KBM-7 (cell line): ENCODE results near the gene AAMP.

Experiments used
- DNase-seq: peaks from one replicate; pipeline ENCODE4 v3.0.0-alpha.2; 2015
- in situ Hi-C: fragments of 300-500 bp; cut with MboI; formaldehyde crosslinking; loops from 2 replicates; pipeline ENCODE4 v1.14.3; 2020; ENCODE audit warnings: low sequenced_read_pairs, low pct_unique_long_range_greater_than_20kb, mixed read lengths

AAMP gene

DNA sequence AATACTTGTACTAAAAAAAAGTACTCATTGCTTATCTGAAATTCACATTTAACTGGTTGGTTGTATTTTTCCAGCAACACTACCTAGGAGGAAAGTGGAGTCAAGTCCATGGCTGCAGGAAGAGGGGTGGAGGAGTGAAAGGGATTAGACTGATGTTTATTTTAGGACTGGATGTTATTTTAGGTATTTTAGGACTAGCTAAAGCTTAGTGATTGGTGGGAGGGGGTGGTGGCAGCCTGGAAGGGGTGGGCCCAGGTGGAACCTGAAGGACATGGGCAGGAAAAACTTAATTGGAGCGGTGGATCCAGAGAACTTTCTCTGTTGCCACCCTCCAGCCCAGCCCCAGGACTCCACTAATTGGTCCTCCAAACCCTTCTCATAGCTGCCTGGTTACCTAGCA, 26.3 kb upstream of the AAMP start:
- in situ Hi-C loops, result loop anchor here (10.0 kb wide), 1 partner anchor 99 kb away; the partner anchor contains the start of gene CTDSP1
- no peak for DNase-seq

DNA sequence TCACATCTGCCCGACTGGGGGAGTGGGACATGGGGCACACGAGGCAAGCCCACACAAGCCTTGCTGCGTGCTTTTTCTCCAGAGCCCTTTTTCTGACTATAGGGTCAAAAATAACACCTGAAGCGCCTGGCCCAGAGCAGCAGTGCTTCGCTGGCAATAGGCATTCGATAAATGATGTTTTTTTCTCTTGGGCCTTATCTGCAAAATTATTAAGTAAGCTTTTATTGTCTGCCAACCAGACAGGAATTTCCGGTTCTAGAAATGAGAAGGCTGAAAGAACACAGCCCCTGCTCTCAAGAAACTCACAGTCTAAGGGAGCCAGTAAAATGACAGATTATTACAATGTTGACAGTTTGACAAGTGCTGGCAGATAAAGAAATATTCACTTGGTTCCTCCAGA, 25.1 kb upstream of the AAMP start:
- in situ Hi-C loops, result loop anchor here (10.0 kb wide), 1 partner anchor 100 kb away; the partner anchor contains the start of gene CTDSP1
- no peak for DNase-seq

DNA sequence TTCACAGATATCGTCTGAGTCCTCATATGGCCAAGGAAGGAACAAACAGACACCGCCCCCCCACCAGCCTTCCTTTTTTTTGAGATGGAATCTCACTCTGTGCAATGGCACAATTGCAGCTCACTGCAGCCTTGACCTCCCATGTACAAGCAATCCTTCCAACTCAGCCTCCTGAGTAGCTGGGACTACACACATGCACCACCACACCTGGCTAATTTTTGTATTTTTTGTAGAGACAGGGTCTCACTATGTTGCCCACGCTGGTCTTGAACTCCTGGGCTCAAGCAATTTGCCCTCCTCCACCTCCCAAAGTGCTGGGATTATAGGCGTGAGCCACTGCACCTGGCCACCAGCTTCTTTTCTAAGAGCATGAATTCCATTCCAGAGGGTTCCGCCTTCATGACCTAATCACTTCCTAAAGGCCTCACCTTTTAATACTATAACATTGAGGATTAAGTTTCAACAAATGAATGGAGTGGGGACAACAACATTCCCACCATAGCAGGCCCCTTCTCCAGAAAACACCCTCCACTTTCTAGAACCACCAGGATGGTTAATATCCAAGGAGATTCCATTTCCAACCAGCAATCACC, 24.6 kb upstream of the AAMP start:
- in situ Hi-C loops, result loop anchor here (10.0 kb wide), 1 partner anchor 100 kb away; the partner anchor contains the start of gene CTDSP1
- no peak for DNase-seq

DNA sequence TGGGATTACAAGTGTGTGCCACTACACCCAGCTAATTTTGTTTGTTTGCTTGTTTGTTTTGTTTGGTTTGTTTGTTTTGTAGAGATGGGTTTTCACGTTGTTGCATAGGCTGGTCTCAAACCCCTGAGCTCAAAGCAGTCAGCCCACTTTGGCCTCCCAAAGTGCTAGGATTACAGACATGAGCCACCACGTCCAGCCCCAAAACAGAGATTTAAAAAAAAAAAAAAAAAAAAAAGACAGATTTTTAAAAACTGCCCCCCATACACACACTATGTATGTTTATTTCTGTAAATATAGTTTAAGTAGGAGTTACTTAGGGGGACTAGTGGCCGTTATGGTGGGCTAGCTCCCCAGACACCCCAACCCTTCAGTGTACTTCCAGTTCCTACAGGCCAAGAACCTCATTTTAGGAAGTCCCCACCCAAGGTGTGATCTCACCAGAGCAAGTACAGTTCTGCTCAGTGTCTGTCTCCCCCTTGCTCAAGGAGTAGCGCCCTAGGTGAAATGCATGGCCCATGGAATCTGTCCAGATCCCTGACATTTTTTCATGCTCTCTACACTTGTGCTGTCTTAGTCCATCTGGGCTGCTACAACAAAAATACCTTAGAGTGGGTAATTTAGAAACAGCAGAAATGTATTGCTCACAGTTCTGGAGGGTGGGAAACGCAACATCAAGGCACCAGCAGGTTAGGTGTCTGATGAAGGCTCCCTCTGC, 23.9 kb upstream of the AAMP start:
- DNase-seq, result no peak
- in situ Hi-C loops, result loop anchor here (10.0 kb wide), 1 partner anchor 101 kb away; the partner anchor contains the start of gene CTDSP1

DNA sequence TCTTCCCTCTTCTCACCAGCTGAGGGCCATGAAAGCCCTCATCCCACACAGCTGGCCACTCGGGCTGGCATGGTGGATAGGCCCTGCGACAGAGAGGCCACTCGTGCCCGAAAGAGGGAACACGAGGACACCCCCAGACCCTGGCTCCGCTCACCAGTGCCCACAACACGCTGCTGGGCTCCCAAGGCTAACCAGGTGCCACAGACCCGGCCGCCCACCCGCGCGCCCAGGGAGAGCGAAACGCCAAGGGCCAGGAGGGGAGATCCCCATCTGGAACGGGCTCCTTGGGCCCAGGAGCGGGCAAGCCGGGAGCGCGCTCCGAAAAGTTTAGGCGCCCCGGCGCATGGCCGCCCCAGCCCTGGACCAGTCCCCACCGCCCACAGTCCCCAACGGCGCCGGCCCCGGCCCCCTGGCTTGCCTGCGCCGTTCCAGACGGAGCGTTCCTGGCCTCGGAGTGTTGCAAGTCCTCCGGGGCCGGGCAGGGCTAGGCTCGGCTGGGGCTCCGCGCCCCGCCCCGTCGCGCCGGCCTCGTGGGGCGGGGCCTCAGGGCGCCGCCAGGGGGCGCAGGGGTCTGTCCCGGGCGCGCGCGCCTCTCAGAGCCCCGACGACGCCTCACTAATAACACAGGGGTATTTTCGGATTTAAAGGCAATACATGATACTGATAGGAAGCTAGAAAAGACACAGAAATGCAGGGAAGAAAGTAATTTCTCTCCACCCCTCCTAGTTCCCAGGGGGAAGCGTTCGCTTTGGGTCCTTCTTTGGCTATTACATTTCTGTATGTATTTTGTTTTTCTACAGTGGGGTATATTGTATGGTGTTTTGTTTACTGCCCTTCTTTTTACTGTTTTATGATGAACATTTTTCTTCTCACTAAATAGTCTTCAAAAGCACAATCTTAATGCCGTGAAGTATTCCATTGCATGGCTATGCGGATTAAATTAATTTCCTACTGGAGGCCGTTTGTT, 22.4 kb upstream of the AAMP start, which contains the start of gene TMBIM1:
Gene TMBIM1 (minus strand): TSS at position 456 of the 967 bp plus-strand sequence. CDS start 10,362 bp downstream, outside the sequence.
- in situ Hi-C loops, result loop anchor here (10.0 kb wide), 1 partner anchor 102 kb away; the partner anchor contains the start of gene CTDSP1

DNA sequence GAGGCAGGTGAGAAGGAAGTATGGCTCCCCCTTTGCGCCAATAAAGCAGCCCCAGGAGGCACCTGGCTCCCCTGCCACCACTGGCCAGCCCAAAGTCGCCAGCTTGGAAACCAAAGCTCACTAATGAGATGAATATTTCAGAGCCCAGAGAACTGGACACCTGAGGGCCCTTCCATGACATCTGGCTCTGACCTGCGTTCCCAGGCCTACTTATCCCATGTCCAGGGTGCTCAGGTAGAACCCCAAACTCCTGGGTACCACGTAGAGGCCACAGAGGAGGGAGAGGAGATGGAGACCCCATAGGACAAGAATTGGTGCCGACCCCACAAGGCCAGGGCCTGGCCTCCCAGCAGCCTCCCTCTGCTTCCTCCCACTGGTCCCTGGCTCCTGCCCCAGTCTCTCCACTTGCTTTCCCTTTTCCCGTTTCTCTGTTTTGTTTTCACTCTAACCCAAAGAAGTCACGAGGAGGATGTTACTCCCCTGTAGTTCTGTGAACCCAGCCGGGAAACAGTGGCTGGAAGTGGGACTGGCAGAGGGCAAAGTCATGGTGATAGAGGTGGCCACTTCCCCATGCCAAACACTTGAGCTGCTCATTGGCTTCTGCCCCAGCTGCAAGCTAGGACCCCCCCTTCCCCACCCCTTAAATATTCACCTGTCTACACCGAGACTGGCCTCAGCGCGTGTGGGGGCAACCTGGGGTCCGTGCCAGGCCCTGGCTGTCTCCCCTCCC, 21.5 kb upstream of the AAMP start:
- in situ Hi-C loops, result loop anchor here (10.0 kb wide), 1 partner anchor 103 kb away; the partner anchor contains the start of gene CTDSP1
- DNase-seq, result peak; percentile 45

More for the DNA sequence above, 22.4 kb upstream of the AAMP start, which contains the start of gene TMBIM1:
- DNase-seq, result peak; percentile 77

DNA sequence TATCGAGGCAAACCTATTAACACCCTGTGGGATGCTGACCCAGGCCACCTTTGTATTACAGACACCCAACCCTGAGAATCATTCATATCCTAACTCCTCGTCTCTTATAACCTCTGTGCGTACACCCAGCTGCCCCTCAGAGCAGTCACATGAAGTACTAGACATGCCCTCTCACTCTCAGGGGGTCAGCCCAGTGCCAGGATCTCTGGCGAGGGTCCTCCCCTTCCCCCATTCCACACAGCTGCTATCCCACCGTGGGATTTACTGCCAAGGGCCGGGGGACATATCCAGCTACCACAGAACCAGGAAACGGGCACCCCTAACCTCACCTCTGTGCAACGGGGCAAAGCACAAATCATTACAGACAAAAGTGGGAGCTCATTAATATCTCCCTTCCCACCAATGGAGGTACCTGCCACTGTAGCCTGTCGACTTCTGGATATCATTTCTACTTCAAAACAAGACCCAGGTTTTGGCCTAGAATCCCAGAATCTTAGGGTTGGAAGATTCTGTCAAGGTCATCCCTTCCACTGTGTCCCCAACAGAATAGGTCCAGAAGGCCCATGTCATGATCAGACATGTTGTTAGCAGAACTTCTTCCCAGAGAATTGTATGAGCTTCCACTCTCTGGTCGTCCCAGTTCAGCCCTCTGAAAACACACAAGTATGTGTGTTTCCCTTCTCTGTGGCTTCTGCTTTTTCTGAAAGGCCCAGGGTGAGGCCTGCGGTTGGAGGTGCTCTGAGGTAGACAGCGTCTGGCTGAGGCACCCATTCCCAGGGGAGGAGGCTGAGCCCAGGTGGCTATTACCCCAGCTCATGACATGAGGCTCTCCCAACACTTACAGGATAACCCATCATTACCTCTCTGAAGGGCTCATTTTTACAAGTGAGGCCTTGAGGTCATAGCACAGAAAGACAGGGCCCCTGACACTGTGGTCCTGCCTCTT, 20.7 kb upstream of the AAMP start:
- in situ Hi-C loops, result loop anchor here (10.0 kb wide), 1 partner anchor 104 kb away; the partner anchor contains the start of gene CTDSP1
- peak; percentile 75 for DNase-seq

DNA sequence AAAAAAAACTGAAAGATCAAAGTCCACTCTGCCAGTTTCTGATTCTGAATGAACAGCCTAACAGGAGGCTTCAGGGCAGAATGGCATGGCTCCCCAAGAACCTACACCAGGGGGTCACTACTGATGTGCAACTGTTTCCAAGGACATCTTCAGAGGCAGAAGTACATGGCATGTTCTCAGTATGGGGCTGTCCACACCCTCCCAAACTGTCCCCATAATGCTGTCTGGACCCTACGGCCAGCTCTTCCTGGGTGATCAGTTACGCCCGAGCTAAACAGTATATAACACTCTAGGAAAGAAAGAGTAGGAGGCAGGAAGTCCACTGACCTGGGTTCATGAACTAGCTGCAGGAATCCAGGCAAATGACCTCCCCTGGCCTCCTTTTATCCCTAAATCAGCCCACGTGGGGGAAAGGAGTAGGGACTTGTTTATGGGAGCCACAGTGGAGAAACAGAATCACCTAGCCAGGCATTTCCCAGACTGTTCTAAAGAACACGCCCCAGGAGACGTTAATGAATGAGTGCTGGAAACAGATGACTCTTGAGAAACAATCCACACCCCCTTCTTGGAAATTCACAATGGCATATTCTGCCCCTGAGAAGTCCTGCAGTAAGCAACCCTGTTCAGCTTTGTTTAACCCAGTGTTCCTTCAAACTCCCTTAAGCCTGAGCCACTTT, 19.8 kb upstream of the AAMP start:
- DNase-seq, result no peak
- in situ Hi-C loops, result loop anchor here (10.0 kb wide), 1 partner anchor 105 kb away; the partner anchor contains the start of gene CTDSP1

DNA sequence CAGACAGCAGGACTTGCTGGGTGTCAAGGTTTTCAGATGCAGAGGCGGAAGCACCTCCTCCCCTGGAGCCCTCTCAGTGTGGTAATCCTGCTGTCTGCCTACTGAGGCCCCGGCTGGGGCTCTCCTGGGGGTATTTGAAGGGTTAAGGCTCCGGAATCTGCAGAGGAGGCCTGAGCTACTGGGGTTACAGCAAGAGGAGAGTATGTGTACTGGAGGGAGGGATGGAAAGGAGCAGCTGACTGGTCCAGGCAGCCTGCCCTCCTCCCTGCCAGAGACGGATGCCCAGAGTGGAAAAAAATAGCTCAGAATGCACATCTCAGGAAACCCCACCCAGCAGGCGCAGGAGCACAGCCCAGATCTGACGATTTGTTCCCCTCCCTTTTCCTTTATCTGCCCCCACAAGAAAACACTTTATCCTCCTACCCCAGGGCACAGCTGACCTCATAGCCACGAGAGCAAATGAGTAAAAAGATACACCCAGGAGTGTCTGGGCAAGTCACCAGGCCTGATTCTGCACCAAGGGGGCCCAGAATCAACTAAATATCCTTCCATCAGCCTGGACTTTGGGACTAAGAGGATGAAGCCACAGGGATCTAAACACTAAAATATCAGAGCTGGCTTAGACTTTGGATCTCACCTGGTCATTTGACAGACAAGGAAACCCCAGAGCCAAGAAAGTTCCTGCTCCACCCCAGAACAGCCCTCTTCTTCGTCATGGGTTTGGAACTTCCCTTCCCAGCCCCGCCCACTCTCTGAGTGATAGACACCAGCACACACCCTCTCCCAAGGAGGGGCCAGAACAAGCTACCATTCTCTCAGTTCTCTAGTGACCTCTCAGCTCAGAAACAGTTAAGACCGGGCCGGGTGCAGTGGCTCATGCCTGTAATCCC, 16.9 kb upstream of the AAMP start:
- in situ Hi-C loops, result no loop called here
- DNase-seq, result peak; percentile 88

DNA sequence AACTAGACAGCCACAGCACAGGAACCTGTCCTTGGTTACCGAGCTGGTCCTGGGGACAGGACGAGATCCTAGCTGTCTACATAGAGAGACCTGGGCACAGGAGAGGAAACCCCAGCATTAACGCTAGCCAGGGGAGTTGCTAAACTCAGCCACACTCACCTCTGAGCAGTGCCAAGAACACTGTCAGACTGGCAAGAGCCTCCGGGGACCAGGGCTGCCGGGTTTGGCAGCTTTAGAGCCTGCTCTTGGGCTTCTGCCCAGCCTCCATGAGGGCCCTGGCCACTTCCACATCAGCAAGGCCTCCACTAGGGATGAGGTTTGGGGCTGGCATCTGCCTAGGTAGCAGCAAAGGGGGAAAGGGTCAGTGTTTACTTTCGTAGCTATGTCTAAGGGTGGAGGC, 15.7 kb upstream of the AAMP start:
- in situ Hi-C loops, result no loop called here
- DNase-seq, result no peak

DNA sequence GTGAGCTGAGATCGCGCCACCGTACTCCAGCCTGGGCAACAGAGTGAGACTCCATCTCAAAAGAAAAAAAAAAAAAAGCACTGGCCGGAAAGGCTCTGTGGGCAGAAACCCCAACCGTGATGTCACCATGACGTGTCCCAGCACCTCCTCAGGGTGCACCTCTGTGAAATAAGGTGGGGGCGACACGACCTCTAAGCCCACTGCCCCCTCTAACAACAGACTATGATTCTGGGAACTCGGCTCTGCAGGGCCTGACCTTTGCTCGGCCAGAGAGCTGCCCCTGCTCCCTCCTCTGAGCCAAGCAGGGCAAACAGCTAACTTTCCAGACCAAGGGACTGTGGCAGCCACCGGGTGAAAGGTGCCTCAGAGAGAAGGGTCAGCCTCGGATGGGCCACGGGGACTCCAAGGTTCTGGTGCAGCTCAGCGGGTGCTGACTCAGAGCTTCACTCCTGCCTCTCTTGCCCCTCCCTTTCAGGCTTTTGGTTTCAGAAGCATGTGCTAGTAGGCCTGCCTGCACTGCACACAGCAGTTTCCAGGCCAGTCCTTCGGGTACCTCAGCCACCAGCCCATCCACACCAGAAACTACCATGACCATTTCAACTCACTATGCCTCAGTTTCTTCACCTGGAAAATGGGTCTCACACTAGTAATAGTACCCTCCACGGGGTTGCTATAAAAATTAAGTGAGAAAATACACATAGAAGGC, 14.3 kb upstream of the AAMP start:
- DNase-seq, result no peak
- in situ Hi-C loops, result no loop called here

DNA sequence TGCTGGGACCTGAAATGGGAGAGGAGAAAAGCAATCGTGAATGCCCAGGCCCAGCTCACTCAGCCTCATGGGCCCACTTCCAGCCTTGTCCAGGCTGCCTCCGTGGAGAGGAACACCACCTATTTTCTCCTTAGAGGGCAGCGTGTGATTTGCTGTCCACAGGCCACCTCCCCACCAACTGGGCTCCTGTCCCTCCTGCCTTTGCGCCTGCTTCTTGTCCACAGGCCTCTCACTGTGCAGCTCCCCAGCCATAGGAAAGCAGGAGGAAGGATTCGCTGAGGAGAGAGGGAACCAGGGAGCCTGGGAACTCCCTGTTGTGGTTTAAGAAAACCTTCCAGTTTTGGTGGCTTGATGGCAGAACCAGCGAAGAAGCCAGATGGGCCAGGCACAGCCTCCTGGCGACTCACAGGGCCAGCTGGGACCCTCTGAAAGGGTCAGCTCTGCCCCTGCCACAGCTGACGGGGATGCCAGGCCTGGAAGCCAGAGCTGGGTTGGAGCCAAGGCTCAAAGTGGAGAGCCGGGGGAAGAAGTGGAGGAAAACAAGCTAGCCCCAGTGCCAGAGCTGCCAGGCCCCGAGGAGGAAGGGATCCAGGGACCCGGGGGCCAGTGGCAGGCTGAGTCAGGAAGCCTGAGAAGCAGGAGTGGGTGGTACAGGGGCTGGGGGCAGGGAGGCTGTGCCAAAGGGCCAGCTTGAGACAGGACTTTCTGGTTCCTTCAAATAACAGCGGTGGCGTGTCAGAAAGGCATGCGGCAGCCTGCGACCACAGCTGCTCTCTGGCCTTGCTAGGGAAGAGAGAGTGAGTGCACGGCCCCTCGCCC, 12.4 kb upstream of the AAMP start:
- in situ Hi-C loops, result no loop called here

DNA sequence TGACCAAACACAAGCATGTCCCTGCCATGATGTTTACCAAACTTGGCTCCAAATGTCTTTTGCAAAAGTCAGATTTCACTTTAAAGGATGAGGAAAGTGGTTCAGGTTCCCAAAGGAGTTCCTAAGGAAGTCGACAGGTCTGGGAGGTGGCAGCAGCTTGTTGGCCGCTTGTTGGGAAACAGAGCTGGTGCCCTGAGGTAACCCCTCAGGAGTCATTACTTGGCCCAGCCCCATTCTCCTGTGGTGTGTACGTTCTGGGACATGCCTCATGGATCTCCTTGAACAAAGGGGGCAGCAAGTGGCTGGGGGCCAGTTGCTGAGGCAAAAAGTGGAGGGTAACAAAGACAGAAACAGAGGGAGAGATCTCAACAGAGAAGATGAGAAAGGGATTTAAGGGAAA, 11.5 kb upstream of the AAMP start:
- no peak for DNase-seq
- in situ Hi-C loops, result no loop called here

More for the DNA sequence above, 12.4 kb upstream of the AAMP start:
- no peak for DNase-seq

DNA sequence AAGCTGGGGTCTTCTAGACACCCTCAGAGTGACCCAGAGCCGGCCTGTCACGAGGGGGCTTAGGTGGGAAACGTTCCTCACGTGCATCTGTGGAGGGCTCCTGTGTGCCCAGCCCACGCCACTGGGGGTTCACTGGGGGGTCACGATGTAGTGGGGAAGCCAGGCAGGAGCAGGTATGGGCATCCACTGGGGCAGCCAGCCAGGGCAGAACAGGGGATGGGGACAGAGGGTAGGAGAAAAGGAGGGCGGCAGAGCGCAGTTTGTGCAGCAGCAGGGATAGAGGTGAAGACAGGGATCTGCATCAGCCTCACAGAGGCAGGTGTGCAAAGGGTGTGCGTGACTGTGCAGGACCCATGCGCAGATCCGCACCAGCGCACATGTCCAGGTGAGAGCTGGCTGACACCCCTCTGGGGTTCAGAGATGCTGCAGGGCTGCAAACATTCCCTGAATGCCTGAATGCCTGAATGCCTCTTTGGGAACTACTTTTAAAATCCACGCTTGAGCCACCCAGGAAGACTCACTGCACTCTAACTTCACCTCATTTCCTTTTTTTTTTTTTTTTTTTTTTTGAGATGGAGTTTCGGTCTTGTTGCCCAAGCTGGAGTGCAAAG, 10.4 kb upstream of the AAMP start:
- in situ Hi-C loops, result no loop called here
- DNase-seq, result no peak
